AG10803 (cell line): Measurements from ENCODE around the gene ULBP3.
A peak's percentile ranks its signal among the peaks of the same experiment; 100 is the strongest.
"Not testable (repeated sequence)": the region's sequence is repeated elsewhere in the genome, so short reads cannot be mapped to it uniquely, and the experiment has no call there.

Experiments used
- DNase-seq: peaks from one replicate; pipeline ENCODE4 v3.0.0; 2010; ENCODE audit warnings: low read depth
- H3K4me3 ChIP-seq: 2 replicates; pipeline ENCODE4 v1.5.1; 2011; ENCODE audit warnings: mild to moderate bottlenecking, low read length, control low read depth
- TF ChIP-seq, protein P1 (sequence below): conservative IDR thresholded peaks from 2 replicates; pipeline ENCODE4 v1.5.1; 2011; ENCODE audit warnings: mild to moderate bottlenecking, low read length, control low read depth, inconsistent platforms

Gene ULBP3

DNA sequence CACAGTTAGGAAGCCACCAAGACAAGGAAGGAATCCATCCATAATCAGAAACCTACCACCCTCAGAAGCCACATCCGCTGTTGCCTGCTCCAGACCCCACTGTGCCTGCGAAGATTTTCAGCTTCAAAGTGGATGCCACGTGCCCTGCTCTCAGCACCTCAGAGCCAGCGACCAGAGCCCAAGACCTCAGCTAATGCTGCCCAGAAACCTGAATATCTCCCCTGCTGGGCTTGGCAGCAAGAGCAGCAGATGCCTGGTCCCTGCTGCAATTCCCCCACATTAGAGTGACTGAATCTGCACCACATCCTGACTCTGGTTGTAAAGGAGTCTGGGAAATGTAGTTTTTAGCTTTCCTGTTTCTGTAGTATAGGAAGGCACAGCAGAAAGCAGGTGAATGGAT, 10.7 kb upstream of the ULBP3 start:
- H3K4me3 ChIP-seq, result no peak overlapping the region
- DNase-seq, result no peak
- TF ChIP-seq, protein P1, sequence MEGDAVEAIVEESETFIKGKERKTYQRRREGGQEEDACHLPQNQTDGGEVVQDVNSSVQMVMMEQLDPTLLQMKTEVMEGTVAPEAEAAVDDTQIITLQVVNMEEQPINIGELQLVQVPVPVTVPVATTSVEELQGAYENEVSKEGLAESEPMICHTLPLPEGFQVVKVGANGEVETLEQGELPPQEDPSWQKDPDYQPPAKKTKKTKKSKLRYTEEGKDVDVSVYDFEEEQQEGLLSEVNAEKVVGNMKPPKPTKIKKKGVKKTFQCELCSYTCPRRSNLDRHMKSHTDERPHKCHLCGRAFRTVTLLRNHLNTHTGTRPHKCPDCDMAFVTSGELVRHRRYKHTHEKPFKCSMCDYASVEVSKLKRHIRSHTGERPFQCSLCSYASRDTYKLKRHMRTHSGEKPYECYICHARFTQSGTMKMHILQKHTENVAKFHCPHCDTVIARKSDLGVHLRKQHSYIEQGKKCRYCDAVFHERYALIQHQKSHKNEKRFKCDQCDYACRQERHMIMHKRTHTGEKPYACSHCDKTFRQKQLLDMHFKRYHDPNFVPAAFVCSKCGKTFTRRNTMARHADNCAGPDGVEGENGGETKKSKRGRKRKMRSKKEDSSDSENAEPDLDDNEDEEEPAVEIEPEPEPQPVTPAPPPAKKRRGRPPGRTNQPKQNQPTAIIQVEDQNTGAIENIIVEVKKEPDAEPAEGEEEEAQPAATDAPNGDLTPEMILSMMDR, result no peak

DNA sequence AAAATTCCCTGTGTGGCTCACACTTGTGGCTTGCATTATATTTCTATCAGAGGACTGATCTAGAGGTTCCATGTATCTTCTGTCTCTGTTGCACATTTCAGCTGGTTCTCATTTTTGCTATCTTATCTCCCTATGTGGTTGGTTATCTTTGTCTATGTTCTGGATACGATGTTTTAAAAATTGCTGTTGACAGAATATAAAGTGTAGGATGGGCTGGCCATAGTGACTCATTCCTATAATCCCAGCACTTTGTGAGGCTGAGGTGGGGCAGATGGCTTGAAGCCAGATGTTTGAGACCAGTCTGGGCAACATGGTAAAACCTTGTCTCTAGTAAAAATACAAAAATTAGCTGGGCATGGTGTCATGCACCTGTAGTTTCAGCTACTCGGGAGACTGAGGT, 9.9 kb upstream of the ULBP3 start:
- DNase-seq, result no peak
- TF ChIP-seq, protein P1, result no peak
- H3K4me3 ChIP-seq, result no peak overlapping the region

DNA sequence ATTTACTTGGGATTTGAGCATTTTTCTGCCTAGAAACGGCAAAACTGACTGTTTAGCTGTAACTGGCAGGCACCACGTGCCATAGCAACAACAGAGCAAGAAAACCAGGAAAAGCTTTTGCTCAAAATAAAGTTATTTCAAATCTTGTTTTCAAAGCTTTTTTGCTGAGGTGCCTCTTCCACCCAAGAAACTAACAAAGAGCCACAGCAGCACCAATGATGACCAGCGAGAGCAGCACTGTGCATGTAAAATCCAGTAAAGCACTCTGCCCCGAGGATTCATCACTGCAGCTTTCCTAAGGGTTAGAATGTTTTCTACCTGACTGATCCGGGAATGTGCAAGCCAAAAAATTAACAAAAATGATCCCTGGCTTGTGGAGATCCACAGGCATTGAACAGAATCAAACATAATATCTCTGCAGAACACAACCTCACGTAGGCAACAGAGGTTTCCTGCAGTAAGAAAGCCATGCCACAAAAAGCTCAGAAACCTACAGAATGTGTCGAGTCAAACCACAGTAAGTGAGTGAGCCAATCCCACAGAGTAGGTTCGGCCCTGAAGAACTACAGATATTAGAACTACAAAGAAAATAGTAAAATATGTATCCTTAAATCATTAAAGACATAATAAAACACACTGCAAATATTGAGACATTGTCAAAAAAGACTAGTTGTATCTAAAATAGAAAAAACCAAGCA, 7.4 kb upstream of the ULBP3 start:
- no peak for DNase-seq
- TF ChIP-seq, protein P1, result no peak; the same call in 1 of the 2 replicates
- no peak overlapping the region for H3K4me3 ChIP-seq

DNA sequence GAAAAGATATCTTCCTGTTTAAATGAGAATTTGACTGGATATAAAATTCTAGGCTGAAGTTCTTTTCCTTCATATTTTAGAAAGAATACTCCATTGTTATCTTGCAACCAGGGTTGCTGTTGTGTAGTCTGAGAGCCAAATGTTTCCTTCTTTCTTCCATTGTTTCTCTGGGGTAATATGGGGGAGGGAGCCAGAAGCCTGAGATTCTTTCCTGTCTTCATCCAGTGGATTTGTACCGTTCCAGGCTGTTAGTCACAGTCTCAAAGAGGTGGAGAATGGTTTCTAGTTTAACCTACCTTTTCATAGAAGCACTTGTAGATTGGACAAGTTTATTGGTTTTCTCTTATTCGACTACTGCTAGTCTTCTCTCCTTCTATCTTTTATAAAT, 6.1 kb upstream of the ULBP3 start:
- no peak overlapping the region for H3K4me3 ChIP-seq
- no peak for DNase-seq
- TF ChIP-seq, protein P1, result no peak

DNA sequence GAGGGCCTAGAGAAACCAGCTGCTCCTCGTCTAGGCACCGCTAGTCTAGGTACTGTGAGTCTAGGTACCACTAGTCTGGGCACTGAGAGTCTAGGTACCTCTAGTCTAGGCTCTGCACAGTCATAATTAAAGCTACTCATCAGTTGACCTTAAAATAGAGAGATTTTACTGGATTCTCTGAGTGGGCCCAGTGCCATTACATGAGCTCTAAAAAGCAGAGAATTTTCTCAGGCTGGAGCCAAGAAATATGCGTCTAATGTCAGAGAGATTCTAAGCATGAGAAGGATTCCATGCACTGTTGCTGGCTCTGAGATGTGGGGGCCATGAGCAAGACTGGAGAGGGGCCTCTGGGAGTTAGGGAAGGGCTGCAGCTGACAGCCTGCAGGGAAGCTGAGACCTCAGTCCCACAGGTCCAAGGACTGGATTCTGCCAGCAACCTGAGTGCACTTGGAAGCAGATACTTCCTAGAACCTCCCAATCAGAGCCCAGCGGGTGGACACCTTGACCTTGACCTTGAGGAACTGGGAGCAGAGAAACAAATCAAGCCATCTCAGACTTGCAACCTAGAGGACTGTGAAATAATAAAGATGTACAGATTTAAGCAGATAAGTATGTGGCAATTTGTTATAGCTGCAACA, 5.6 kb upstream of the ULBP3 start:
- H3K4me3 ChIP-seq, DNase-seq: not testable (repeated sequence)

DNA sequence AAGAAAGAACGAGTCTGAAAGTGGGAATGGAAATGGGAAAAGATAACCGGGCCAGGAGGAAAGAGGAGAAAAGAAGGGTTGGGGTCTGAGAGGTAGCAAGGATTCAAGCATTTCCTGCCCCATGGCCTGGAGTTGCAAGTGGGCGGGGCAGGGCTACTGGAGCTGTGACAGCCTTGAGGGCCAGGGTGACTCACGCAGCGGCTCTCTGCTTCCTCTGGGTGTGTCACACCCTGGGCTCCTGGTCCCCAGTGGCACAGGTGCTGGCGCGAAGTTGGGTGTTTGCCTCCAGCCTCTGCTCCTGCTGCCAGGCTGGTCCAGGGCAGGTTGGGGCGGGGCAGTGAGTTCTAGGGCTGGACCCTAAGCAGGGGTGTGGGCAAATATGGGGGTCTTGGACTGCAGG, 3.3 kb upstream of the ULBP3 start:
- DNase-seq, result peak; percentile 39
- TF ChIP-seq, protein P1, result no peak
- H3K4me3 ChIP-seq, result no peak overlapping the region

DNA sequence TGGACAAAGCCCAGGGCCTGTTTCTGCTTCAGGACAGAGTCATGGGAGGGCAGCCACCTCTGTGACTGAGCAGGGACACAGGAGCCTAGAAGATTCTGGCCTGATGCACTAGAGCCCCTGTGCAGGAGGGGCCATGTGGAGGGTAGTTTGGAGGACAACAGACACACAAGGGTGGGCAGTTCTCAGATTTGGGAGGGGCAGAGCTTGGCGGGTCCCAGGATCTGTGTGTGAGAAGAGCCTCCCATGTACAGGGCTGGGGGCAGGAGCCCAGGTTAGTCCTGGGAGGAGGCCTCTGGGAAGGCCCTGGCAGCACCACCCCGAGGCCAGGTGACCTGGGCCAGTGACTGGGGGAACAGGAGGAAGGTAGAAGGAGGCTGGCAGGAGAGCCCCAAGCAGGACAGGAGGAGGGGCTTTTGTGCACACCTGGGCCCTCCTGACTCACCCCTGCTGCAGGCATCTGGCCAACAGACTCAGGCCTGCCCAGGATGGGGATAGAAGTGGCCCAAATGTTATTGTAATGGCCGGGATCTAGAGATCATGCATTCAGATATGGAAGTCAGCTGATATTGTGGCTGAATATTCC, 1.4 kb upstream of the ULBP3 start:
- TF ChIP-seq, protein P1, result no peak
- no peak overlapping the region for H3K4me3 ChIP-seq
- no peak for DNase-seq
